ENCODE data around the gene PDXK.

Gene PDXK

DNA sequence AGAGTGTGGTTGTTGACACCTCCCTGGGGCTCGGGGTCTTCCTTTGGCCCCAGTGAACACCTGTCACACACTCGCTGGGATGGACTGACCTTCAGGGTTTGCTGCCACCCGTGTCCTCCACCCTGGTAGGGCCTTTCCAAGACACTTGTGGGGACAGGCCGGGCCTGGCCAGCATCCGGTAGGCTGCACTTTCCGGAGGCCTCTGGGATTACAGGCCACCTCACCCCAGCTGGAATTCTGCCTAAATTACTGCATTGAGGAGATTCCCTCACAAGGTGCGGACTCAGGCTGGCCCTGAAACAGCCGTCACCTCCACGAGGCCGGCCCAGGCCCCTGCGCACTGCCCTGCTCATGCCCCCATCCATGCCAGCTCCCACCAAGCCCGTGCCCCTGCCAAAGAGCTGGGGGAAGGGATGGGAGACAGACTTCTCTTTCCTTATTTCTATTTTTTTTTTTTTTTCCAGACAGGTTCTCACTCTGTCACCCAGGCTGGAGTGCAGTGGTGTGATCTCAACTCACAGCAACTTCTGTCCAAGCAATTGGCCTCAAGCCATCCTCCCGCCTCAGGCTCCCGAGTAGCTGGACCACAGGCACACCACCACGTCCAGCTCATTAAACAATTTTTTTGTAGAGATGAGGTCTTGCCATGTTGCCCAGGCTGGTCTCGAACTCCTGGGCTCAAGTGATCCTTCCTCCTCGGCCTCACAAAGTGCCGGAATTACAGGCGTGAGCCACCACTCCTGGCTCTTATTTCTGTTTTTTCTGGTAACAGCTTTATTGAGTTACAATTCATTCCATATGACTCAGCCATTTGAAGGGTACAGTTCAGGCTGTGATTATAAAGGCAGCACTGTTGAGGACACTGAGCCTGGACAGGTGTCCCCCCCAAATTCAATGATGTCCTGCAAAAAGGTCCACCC, 45.9 kb downstream of the PDXK start:
- DNase-seq: no peak

DNA sequence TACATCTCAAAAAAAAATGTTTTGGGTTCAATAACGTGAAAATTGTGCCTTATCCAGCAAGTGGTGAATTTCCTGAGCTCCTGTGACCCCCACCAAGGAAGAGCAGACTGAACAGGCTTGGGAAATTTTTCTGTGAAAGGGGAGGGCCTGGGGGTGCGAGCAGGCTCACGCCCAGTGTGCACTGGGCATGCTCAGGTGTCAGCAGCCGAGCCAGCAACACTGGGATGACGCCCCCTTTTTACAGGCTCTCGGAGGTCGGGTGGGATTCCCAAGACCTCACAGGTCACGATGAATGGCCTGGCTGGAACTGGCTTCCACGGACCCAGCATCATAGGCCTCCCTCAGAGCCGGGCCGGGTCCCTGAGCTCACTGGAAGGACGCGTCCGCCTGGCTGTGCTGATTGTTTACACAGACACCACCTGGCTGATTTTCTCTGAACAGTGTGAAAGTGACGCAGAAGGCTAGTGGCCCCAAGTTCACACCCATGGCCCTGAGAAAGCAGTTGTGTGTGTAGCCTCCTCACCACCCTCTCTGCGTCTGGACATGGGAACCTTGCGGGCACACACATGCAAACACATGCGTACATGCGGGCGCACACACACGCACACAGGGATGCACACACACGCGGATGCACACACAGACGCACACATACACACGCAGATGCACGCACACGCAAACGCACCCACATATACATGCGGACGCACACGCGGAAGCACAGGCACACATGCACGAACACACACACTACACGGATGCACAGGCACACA, 48.0 kb downstream of the PDXK start:
- DNase-seq: no peak

DNA sequence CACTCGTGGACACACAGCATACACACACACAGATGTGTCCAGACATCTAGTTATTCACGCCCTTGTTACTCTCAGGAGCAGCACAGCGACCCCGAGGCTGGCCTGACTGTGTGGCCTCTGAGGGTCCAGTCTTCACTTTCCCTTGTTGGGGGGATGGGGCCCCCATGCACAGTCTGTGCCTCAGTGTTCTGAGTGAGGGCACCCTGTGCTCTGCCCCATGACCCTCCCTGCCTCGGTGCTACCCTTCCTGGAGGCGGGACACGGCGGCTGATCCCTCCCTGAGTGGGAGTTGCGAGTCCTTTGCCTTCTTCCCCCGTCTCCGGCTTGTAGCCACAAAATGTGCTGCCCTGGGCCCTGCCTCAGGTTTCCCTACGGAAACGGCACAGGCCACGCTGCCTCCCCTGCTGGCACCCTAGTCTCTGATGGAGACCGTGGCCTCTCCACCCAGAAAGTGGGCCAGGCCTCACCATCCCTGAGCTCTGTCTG, 48.6 kb downstream of the PDXK start:
- no peak for DNase-seq

DNA sequence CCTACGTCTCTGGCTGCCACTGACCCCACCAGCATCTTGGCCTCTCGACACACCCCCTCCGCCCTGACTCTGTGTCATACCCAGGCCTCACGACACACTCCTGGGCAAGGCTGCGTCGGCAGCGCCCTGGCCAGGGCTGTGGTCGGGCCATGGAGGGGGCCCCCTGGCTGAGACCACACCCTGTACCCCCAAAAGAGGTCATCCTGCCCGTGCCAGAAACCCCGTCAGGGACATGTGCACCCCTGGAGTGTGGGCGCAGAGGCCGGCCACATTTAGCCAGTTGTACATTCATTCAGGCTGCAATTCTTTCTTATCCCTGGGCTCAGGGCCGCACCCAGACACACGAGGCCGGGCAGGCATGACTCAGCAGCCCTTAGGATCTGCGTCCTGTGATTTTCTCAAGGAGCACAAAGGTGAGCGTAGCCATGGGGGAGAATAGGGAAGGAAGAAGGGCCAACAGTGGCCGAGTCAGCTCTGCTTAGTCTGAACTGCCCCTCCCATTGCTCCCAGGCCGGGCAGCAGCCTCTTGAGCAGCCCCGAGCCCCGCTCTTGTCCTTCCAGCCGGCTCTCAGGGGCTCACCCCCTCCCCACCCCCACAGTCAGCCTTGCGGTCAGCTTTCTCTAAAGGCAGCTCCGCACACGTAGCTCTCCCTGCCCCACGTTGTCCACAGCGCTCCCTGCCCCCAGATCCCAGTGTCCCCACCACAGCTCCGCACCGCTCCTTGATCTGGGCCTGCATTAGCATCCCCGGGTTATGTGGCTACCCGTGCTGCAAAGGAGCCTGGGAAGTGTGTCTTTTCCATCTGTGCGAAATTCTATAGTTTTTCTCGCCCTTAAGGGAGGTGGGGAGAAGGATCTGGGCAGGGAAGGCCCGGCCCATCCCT, 49.3 kb downstream of the PDXK start:
- peak; percentile 81 for DNase-seq

DNA sequence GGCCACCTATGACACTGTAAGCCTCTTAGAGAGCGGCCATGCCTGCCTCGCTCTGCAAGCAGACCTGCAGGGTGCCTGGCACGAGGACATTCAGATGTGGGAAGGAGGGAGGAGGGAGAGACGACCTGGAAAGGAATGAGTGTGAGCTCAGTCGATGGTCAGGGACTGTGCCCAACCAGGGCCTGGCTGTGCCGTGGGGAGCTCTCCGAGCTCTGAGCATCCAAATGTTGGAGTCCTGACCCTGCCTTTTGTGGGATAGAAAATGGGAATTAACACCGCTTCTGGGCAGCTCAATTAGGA, 49.9 kb downstream of the PDXK start:
- no peak for DNase-seq

DNA sequence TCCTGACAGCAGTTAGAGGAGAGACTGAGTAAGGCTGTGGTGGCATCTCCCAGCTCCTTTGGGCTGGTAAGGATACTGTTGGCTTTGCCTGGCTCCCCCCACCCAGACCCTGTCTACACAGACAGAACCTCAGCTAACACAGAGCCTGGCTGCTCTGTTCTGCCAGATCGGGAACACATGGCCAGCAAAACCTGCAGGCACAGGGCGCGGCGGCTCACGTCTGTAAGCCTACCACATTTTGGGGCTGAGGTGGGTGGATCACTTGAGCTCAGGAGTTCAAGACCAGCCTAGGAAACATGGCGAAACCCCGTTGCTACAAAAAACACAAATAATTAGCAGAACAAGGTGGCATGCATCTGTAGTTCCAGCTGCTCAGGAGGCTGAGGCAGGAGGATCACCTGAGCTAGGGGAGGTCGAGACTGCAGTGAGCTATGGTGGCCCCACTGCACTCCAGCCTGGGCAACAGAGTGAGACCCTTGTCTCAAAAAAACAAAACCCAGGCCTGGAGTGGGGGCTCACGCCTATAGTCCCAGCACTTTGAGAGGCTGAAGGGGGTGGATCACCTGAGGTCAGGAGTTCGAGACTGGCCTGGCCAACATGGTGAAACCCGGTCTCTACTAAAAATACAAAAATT, 50.5 kb downstream of the PDXK start:
- no peak for DNase-seq

DNA sequence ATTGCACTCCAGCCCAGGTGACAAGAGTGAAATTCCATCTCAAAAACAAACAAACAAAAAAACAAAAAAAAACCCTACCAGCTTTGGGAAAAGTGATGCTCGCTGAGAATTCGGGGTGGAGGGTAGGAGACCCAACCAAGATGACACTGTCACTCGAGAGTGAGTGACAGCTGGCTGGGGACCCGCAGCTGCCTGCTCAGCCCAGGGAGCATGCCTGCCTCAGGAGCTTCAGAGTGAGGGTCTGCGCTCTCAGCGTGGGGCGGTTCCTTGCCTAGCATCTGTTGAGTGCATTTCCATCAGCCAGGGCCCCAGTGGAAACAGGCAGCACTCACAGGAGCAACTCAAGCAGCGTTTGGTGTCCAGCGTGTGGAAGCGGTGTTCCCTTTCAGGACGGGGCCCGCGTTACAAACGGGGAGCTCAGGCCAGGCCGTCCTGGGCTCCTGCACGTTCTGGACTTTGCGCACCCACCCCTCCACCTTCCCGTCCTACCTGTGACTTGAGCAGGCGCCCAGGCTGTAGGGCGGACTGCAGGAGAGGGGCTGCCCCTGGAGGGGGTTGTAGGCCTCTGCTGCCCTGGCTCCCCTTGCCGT, 51.2 kb downstream of the PDXK start:
- DNase-seq: no peak

DNA sequence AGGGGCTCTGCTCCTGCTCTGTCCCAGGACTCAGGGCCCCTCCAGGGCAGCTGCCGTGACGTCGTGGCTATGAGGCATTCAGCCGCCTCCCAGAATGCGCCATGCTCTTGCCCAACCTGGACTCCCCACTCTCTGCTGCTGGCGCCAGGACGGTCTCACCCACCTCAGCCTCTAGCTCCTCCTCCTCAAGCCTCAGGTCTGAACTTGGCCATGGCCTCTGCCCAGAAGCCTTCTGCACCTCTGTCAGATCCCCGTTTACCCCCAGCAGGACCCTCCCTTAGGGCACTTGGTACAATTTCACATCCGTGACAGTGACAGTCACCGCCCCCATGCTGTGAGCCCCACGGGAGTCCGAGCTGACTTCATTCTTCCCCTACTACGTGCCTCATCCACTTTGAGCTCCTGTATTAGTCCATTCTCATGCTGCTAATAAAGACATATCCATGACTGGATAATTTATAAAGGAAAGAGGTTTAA, 52.3 kb downstream of the PDXK start:
- DNase-seq: no peak

DNA sequence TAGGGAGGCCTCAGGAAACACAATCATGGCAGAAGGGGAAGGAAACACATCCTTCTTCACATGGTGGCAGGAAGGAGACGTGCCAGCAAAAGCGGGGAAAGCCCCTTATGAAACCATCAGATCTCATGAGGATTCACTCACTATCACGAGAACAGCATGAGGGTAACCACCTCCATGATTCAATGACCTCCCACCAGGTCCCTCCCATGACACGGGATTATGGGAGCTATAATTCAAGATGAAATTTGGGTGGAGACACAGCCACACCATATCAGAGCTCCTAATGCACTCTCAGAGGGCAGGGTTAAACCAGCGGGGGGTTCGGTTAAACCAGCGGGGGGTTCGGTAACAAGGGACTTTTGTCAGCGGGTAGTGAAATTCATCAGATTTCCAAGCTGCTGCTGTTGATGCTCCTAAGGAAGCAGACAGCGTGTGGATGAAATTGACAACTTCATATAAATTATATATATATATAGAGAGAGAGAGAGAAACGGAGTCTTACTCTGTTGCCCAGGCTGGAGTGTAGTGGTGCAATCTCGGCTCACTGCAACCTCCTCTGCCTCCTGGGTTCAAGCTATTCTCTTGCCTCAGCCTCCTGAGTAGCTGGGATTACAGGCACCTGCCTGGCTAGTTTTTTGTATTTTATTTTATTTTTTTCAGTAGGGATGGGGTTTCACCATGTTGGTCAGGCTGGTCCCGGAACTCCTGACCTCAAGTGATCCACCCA, 52.9 kb downstream of the PDXK start:
- peak; percentile 90 for DNase-seq

DNA sequence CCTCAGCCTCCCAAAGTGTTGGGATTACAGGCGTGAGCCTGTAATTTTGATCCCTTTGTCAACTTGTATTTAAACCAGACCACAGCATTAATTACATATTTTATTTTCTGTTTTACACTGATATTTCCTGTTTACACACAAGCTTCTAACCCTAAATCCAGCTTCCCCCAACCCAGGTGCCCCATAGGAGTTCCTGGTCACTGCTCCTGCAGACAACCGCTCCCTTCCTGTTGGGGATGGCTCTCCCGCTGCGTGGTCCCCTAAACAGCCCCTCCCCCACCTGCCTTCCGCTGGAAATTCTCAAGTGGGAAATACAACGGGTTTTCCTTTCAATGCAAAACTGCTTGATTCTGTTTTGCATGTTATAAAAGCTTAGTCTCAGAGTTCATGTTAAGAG, 53.5 kb downstream of the PDXK start:
- no peak for DNase-seq

DNA sequence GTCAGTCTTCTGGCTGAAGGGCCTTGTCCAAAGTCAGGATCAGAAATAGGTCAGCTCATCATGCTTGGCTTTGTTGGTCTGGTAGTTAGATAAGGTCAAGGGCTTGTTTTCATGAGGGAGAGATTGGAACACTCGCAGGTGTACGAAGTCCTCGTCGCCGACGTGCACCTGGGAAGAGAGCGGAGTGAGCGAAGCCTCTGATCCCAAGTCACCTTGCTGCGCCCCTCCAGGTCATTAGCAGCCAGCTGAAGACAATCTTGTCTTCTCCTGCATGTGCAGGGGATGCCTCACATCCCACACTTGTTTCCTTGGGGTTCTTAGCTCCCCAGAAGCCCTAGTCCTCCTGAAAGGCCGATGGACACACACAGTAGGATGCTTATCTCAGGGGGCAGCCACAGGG, 55.2 kb downstream of the PDXK start:
- no peak for DNase-seq

DNA sequence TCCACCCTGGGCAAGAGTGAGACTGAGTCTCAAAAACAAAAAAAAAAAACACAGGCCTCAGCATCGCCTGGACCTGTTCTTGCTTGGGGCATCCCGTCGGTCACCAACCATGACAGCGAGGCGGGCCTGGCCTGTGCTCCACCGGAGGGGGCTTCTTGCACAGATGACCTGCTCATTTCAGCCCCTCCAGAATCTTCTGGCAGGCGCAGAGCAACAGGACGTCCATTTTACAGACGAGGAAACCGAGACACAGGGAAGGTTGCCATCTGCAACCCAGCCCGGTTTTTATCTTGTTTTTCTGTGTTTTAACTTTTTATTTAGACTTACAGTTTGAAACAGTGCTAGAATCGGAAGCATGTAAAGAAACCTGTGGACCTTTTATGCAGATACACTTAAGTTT, 56.3 kb downstream of the PDXK start:
- no peak for DNase-seq

DNA sequence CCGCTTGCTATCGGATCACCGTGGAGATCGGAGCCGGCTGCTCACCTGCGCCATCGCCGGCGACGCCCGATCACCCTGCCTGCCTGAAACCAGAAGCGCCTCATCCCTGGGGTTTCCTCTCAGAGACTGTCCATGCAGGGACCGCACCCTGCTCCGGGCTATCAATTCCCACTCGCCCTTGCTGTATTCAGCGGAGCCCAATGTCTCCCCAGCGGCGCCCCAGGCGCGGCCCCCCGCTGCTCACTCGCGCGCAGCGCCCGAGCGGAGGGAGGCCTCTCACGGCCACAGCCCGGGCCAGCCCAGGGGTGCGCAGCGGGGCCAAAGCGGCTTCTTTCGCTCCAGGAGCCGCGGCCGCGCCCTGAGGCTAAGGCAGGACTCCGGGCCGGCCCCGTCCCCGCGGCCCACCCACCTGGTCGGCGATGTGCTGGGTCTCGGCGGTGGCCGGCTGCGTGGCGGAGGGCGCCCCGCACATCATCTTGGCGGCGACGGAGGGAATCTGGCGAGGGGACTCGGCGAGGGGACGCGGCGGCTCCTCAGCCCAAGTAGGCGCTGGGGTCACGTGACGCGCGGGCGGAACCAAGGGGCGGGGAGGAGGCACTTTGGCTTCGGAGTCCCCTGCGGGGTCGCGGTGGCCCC, 57.0 kb downstream of the PDXK start, which contains the start of gene CSTB:
TSS of gene CSTB (minus strand) at position 514 of the 636 bp plus-strand sequence. CDS start at position 475, 39 bp downstream.
- peak; percentile 91 for DNase-seq

DNA sequence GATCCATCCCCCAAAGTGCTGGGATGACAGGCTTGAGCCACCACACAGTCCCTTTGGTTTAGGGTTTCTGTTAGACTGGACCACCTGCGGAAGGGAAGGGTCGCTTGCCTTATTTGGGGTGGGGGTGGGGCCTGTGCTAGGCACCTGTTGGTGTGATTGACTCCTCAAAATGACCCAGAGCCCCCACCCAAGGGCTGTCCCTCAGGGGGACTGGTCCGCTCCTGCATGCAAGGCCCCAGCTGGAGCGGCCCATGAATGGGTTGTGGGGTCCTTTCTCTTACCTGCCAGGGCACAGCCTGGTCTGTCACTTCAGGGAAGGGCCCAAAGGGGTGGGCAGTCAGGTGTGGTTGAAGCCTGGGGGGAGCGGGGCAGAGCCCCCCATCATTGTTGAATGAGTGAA, 59.0 kb downstream of the PDXK start:
- DNase-seq: no peak

DNA sequence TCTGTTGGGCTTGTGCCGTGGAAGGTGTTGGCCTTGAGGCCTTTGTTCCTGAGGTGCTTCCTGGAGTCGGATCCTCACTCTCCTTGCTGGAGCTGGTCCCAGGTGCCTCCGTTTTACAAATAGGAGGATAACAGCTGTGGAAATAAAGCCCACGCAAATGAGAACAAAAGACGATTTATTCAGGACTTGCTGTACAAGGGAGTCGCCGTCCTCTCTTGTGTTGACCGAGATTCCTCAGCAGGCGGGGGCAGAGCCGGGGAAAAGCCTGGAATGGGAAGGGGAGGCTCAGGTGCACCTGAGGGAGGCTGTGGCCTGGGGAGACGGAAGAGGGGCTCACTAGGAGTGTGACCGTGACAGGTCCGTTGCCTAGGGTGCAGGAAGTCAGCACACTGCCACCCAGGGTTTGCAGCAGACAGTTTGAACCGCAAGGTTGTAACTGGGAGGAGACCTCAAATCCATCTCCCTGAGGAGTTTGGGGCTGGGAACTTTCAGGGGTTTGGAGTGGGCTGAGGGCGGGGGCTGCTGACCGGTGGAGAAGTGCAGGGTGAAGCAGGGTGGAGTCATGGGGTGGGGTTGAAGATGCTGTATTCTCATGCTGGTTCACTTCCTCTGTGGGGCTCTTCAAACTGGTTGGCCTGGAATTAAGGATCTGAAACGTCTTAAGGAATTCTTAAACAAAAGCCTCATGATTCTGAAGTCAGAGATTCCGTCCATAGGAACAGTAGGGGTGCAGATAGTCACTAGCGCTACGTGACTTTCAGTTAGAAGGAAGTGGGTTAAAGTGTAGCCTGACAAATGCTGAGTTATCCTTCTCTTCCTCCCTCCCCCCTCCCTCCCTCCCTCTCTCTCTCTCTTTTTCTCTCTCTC, 59.8 kb downstream of the PDXK start:
- peak; percentile 95 for DNase-seq

DNA sequence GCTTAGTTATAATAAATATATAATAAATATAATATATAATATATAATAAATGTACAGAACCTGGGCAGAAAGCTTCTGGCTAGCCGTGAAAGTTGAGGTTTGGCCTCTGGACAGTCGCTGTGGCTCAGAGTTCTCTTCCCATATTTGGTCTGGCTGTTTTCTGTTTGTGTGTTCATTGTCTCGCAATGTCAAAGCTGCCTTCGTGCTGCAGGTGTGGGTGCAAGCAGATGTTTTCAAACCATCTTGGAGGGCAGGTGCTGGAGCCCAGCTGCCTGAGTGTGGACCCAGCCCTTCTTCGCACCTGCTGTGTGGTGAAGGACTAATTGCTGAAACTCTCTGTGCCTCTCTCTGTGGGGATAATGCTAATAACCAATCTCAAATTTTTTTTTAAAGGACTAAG, 60.7 kb downstream of the PDXK start:
- no peak for DNase-seq

DNA sequence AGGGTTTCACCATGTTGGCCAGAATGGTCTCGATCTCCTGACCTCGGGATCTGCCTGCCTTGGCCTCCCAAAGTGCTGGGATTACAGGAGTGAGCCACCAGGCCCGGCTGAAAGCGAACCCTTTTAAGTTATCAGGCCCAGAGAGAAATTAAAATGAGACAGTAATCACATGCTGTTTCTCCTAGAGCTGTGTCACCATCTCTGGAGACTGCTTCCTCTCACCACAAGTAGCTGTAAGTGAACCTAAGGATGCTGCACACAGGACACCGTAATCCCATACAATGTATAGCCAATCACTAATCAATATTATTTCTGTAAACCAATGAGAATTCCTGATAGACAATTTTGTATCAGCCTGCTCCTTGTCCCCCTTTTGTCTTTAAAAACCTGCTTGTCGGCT, 62.9 kb downstream of the PDXK start:
- DNase-seq: no peak

DNA sequence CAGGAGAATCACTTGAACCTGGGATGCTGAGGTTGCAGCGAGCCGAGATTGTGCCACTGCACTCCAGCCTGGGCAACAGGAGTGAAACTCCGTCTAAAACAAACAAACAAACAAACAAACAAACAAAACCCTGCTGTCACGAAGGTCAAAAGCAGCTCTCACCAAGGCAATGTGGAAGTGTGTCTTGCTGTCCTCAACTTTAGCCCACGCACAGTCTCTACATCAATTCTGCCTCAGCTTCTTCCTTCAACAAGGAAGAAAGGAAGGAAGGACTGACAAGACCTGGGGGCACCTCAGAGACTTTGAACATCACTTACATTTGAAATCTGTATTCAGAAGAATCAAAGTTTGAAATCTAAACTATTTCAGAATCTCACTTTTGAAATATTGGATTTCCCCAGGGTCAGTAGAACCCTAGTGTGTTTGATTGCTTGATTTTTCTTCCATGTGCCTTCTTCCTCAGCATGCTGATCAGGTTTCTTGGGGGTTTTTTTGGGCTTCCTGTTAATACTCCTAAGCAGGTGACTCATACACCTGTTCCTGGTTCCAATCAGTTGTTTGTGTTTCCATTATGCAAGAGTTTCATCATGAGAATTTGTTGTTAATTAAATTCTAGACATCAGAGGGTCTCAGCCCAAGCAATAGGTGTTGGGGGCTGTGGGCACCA, 63.6 kb downstream of the PDXK start:
- peak; percentile 49 for DNase-seq

DNA sequence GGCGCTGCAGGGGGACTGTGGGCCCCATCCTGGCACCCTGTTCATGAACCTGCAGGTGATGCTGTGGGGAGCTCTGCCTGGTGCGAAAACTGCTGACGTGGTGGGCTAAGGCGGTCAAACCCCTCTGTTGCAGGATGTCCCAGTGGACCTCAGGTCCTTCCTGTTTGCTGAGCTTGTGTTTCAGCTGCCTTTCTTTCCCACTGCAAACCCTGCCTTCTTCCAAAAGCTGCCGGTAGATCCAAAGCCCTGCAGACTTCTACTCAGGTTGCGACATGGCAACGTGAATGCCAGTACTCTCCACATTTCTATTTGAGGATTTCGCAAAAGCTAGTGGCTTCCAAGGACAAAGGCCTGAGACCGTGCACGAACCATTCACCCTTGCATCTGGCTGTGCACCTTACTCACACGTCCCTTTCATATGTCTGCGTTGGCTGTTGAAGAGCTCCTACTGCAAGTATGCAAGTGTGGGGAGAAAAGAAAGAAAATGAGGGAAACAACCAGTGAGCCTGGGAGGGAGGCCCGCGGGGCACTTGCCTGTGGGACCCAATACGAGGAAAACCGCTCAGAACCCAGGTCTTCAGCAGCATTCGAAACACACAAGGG, 64.3 kb downstream of the PDXK start:
- no peak for DNase-seq

All from suppressor macrophage treated with lipopolysaccharide for 4 hours (primary cell).